Activated T-helper 1 cell treated with anti-CD3 and anti-CD28 coated beads, Interleukin-12 subunit alpha, Interleukin-12 subunit beta, Interleukin-2, Interleukin-4 antibody, amounts not matched to agents 30 ng/mL and 10 ng/mL and 1 ng/mL, durations not matched to agents 14 hours and 24 hours and 36 hours (primary cell): ENCODE results near the gene KPNB1. TPM values are rescaled to one million over a fixed set of nuclear protein-coding genes. Genes with fewer than 3 reads are reported as not detected.

Source experiments
- DNase-seq: peaks from one replicate; pipeline ENCODE4 v3.0.0; 2021; ENCODE audit warnings: low spot score
- H3K27ac Mint-ChIP-seq: one replicate; pipeline ENCODE4 v1.8.0; 2021; ENCODE audit warnings: mild to moderate bottlenecking, mixed read lengths
- H3K27me3 Mint-ChIP-seq: one replicate; pipeline ENCODE4 v1.8.0; 2022; ENCODE audit warnings: mild to moderate bottlenecking, moderate library complexity, mixed read lengths; ENCODE audit not compliant: insufficient read depth
- H3K36me3 Mint-ChIP-seq: one replicate; pipeline ENCODE4 v1.8.0; 2021; ENCODE audit warnings: low read depth, mixed read lengths
- H3K4me1 Mint-ChIP-seq: one replicate; pipeline ENCODE4 v1.8.0; 2021; ENCODE audit warnings: low read depth, mixed read lengths
- H3K4me3 Mint-ChIP-seq: one replicate; pipeline ENCODE4 v1.8.0; 2021; ENCODE audit warnings: mild to moderate bottlenecking, moderate library complexity, mixed read lengths
- H3K9me3 Mint-ChIP-seq: one replicate; pipeline ENCODE4 v1.8.0; 2021; ENCODE audit warnings: mixed read lengths
- intact Hi-C: fragments of 100-400 bp; cut with micrococcal nuclease; formaldehyde crosslinking; loops from one replicate; pipeline ENCODE4 v1.15.1; 2024
- total RNA-seq: library from RNA; stranded (reverse); gene quantifications from 2 replicates; pipeline ENCODE4 v1.2.3, GENCODE V29; 2022

Gene KPNB1
- total RNA-seq, 1 donor from 2014 or later, result 718 TPM

DNA sequence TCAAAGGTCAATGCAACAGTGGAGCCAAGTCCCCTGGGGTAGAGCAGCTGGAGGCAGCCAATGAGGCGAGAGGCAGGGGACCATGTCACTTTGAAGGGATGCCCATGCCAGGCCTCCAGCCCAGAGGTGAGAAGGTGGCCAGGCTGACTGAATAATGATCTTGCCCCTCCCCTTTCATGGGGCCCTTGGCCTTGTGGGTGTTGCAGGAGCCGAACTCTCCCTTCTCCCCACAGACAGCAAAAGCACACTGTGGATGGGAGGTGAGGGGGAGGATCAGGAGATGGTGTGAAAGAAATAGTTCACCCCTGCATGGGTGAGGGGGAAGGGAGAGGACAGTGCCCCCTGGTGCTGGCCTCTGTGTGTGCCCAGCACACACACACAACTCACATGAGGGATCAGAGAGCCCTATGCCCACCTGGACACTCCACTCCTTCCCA is 67.6 kb downstream of the KPNB1 start:
- Mint-ChIP-seq H3K9me3 (no peaks in the 10 kb centered on the region), H3K36me3 (no peaks in the 10 kb centered on the region), H3K4me1 (peaks cover 97% of the 10 kb centered on the region), H3K27me3 (no peaks in the 10 kb centered on the region), H3K4me3 (peak overlapping the region; percentile 69), H3K27ac (peak overlapping the region; percentile 95)
- intact Hi-C loops, result loop anchor here (5.0 kb wide), 1 partner anchor 55 kb away; no protein-coding TSS in a partner anchor
- no peak for DNase-seq

DNA sequence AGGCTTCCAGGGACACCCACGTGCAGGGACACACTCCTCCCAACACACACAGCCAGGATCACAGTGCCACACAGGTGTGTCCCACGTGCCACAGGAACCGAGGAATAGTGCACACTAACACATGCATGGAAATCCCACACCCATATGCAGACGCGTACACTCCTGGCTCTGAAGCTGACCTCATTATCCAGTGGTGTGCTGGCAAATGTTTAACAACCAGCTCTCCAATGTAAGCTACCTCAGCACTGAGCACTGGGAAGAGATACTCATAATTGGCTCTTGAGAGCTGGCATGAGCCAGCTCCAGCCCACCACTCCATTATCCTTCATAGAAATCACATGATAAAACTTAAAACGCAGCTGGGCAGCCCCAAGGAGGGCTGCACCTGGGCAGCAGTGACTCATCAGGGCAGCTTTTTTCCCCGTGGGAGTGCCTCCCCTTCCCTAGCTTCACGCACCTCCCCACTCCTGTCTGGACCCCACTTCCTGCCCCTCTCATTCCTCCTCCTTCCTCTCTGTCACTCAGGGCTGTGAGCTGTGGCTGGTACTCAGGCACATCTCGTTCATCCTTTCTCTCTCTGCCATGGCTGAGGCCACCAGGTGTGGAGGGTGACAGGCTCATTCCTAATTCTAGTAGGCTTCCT is 68.4 kb downstream of the KPNB1 start:
- DNase-seq, result no peak
- no peaks in the 10 kb centered on the region for H3K36me3 Mint-ChIP-seq
- no peaks in the 10 kb centered on the region for H3K9me3 Mint-ChIP-seq
- H3K4me3 Mint-ChIP-seq, result peak overlapping the region; percentile 69
- H3K4me1 Mint-ChIP-seq, result peaks cover 96% of the 10 kb centered on the region
- H3K27ac Mint-ChIP-seq, result peak overlapping the region; percentile 95
- intact Hi-C loops, result loop anchor here (5.0 kb wide), 1 partner anchor 56 kb away; no protein-coding TSS in a partner anchor
- no peaks in the 10 kb centered on the region for H3K27me3 Mint-ChIP-seq

DNA sequence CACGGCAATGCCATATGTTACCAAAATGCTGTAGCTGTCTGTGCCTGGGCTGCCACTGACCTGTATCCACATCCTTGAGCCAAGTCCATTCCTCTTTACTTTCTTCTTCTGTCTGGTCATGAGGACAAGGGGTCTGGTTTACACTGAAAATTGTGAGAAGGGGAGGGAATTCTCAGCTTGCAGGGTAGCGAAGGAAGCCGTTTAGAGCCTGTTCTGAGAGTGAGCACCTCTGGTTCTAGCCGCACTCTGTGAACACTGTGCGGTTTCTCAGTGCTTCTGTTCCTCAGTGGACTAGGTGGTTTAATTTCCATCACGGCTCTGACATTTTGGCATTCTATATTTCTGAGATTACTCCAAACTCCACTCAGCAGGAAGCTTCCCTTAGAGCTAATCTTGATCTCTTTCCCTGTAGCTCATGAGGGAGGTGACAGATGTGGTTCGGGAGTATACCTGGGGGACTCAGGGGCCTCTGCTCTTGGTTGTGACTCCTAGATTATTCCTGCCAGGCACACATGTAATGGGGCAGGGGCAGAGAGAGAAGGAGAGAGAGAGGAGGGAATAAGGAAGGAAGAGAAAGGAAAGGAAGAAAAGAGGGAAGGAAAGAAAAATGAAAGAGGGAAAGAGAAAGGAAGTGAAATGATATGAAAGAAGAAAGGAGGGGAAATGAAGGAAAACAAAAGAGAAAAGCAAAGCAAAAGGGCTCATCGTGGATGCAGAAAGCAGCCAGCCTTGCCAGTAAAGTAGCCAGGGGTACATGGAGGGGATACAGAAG is 69.1 kb downstream of the KPNB1 start:
- Mint-ChIP-seq H3K27ac (peak overlapping the region; percentile 95), H3K4me3 (peak overlapping the region; percentile 69), H3K36me3 (no peaks in the 10 kb centered on the region), H3K4me1 (peaks cover 89% of the 10 kb centered on the region), H3K27me3 (no peaks in the 10 kb centered on the region), H3K9me3 (no peaks in the 10 kb centered on the region)
- DNase-seq, result no peak
- intact Hi-C loops, result loop anchor here (5.0 kb wide), 1 partner anchor 57 kb away; no protein-coding TSS in a partner anchor

DNA sequence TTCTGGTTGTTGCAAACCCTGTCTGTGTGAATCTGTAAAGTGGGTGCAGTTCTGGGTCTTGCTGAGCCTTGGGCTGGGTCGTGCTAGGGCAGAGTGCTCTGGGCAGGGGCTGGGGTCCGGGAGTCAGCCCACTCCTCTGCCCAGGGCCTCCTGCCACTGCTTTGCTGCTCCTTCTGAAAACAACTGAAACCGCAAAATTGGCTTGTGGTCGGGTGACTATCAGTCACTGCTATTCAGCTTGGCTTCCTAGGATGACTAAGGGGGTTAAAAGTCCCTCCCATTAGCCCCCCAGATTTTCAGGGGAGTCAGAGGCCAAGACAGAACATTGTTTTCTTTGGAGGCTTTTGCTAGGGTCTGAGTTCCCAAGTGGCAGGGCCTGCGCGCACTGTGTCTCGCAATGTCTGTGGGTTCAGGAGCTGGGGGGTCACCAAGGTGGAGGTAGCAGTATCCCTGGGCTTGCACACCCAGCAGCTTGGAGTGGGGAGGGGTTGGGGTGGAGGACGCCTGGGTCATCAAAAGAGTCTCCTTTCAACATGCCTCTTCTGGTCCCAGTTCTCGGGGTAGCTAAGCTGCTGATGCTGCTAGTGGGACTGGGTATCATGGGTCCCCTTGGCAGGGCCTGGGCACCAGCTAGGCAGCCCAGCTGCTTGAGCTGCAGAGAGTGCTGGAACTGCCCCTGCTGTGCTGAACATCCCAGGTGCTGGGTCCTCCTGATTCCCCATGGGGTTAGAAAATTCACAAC is 69.9 kb downstream of the KPNB1 start:
- H3K36me3 Mint-ChIP-seq, result no peaks in the 10 kb centered on the region
- H3K27ac Mint-ChIP-seq, result peak overlapping the region; percentile 95
- H3K4me1 Mint-ChIP-seq, result peaks cover 83% of the 10 kb centered on the region
- H3K4me3 Mint-ChIP-seq, result peak overlapping the region; percentile 70
- no peaks in the 10 kb centered on the region for H3K27me3 Mint-ChIP-seq
- H3K9me3 Mint-ChIP-seq, result no peaks in the 10 kb centered on the region
- DNase-seq, result peak; percentile 66
- intact Hi-C loops, result loop anchor here (2.0 to 5.0 kb wide), 3 partner anchors 57 to 223 kb away; partner anchors contain the start of genes KPNB1 and PNPO

DNA sequence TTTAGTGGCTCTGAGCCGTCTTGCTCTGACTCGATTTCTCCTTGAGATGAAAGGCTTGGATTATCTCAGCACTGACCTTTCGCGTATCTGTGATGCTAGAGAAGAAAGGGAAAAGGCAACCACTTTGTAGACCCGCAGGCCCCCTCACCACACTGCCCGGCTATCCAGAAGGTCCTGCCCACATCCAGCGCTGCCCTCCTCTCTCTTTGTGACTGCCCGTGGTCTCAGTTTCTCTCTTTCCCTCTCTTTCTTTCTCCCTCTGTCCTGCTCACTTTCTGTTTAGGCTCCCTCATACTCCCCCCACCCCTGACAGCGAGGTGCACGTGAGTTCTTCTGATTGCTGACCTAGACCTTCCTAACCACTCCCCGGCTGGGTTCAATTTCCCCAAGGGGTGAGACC is 70.5 kb downstream of the KPNB1 start:
- Mint-ChIP-seq H3K27ac (peak overlapping the region; percentile 95), H3K4me1 (peaks cover 83% of the 10 kb centered on the region), H3K4me3 (peak overlapping the region; percentile 70), H3K27me3 (no peaks in the 10 kb centered on the region), H3K36me3 (no peaks in the 10 kb centered on the region), H3K9me3 (no peaks in the 10 kb centered on the region)
- DNase-seq, result no peak
- intact Hi-C loops, result loop anchor here (2.0 to 5.0 kb wide), 2 partner anchors 71 to 222 kb away; partner anchors contain the start of genes KPNB1 and PNPO

DNA sequence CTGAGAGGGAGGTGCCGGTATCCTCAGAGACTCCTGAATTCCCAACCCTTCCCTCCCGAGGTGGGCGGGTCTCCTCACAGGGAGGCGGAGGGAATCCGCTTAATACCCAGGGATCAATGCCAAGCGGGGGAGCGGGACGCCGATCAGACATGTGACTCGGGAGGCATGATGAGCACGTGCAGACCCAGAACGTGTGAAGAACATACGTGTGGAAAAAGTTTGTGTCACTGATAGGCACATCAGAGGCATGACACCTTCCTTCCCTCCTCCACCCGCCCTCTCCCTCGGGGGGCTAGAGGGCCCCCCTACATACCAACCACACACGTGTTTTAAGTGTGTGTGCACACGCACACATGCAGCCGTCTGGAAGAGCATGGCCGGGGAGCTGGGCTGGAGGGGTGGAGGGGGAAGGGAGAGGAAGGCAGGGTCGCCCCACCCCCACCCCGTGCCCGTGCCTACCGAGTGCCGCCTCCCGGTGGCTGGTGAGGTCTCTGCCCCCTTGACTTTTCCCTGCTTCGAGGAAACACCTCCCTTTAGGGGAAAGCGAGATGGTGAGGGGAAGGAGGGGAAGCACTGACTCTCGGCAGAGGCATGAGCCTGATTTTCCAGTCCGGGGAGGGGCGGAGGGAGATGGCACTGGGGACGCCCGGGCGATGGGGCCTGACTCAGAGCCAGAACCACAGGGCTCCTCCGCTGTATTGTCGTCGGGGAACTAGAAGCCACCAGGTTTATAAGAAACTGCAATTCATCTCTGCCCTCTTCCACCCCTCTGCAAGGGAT is 71.2 kb downstream of the KPNB1 start:
- DNase-seq, result peak; percentile 85
- Mint-ChIP-seq H3K9me3 (no peaks in the 10 kb centered on the region), H3K27ac (peak overlapping the region; percentile 95), H3K4me1 (peaks cover 83% of the 10 kb centered on the region), H3K27me3 (no peaks in the 10 kb centered on the region), H3K4me3 (peak overlapping the region; percentile 78), H3K36me3 (no peaks in the 10 kb centered on the region)
- intact Hi-C loops, result loop anchor here (1.0 to 5.0 kb wide), 6 partner anchors 8 to 221 kb away; partner anchors contain the start of genes KPNB1, PNPO and TBX21

DNA sequence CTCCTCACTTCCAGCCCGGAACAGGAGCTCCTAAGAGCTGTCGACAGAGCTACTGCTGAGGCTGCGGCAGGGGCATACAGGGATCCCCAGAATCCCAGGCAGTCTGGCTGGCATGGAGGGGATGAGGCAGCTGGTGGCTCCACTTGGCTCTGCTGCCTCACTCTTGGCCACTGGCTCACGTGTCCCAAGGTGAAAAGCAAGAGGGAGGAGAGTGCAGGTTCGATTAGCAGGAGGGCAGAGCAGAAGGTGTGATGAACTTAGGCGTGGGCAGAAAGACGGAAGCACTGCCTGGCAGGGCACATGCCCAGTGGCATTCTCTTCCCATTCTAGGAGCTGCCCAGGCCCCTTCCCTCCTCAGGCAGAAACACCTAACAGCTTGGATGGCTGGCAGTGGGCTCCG is 72.0 kb downstream of the KPNB1 start:
- H3K4me3 Mint-ChIP-seq, result peak overlapping the region; percentile 78
- H3K36me3 Mint-ChIP-seq, result no peaks in the 10 kb centered on the region
- H3K27ac Mint-ChIP-seq, result peak overlapping the region; percentile 95
- no peaks in the 10 kb centered on the region for H3K9me3 Mint-ChIP-seq
- peaks cover 83% of the 10 kb centered on the region for H3K4me1 Mint-ChIP-seq
- no peaks in the 10 kb centered on the region for H3K27me3 Mint-ChIP-seq
- intact Hi-C loops, result loop anchor here (1.0 to 5.0 kb wide), 6 partner anchors 8 to 221 kb away; partner anchors contain the start of genes KPNB1, PNPO and TBX21
- no peak for DNase-seq

DNA sequence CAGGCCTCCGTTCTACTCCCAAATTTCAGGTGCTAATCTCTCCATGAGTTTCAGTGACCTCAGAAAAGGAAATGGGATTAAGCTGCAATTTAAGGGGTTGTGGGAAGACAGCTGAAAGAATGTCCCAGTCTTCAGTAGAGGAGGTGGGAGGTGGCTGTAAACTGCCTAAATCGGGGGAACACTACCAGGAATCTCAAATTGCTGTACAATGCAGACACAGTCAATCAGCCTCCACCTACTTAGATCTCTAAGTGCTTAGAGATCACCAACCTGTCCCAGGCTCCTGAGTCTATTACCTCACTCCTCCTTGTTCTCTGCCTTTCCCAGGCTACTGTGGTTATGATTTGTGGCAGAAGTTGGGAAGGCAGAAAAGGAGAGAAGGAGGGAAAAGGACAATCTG is 75.0 kb downstream of the KPNB1 start:
- Mint-ChIP-seq H3K27ac (peak overlapping the region; percentile 76), H3K4me1 (peaks cover 82% of the 10 kb centered on the region), H3K4me3 (peak overlapping the region; percentile 37), H3K36me3 (no peaks in the 10 kb centered on the region), H3K27me3 (no peaks in the 10 kb centered on the region), H3K9me3 (no peaks in the 10 kb centered on the region)
- intact Hi-C loops, result loop anchor here (5.0 kb wide), 1 partner anchor 218 kb away; the partner anchor contains the start of gene PNPO
- DNase-seq, result no peak

DNA sequence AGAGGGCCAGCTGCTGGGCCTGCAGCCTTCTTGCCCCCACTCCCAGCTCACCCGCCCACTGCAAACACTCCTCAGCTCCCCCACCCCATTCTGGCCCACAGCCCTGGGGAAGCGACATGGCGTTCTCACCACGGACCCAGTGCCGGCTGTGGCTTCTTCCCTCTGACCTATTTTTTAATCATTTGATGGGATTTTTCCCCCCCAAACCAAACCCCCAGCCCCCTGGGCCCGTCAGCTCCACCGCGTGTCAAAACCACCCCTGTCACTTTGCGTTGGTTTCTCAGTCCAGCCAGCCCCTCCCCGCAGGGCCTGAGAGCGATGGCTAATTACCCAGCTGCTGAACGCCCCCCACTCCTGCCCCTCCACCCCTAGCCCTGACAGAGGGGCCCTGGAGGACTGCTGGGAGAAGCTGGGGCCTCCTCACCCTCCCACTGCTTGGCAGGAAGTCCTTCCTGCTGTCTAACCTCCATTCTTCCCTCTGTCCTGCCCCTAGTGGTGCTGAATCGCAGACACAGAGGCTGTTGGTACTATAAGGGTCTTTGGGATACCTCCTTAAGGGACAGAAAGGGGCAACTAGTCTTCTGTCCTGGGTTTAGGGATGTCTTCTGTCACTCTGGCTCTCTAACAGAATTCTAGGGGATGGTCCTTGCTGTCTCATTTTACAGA is 75.9 kb downstream of the KPNB1 start:
- H3K4me1 Mint-ChIP-seq, result peaks cover 82% of the 10 kb centered on the region
- DNase-seq, result no peak
- H3K27me3 Mint-ChIP-seq, result no peaks in the 10 kb centered on the region
- peak overlapping the region; percentile 0 for H3K4me3 Mint-ChIP-seq
- intact Hi-C loops, result no loop called here
- H3K36me3 Mint-ChIP-seq, result no peaks in the 10 kb centered on the region
- H3K27ac Mint-ChIP-seq, result peak overlapping the region; percentile 58
- no peaks in the 10 kb centered on the region for H3K9me3 Mint-ChIP-seq

DNA sequence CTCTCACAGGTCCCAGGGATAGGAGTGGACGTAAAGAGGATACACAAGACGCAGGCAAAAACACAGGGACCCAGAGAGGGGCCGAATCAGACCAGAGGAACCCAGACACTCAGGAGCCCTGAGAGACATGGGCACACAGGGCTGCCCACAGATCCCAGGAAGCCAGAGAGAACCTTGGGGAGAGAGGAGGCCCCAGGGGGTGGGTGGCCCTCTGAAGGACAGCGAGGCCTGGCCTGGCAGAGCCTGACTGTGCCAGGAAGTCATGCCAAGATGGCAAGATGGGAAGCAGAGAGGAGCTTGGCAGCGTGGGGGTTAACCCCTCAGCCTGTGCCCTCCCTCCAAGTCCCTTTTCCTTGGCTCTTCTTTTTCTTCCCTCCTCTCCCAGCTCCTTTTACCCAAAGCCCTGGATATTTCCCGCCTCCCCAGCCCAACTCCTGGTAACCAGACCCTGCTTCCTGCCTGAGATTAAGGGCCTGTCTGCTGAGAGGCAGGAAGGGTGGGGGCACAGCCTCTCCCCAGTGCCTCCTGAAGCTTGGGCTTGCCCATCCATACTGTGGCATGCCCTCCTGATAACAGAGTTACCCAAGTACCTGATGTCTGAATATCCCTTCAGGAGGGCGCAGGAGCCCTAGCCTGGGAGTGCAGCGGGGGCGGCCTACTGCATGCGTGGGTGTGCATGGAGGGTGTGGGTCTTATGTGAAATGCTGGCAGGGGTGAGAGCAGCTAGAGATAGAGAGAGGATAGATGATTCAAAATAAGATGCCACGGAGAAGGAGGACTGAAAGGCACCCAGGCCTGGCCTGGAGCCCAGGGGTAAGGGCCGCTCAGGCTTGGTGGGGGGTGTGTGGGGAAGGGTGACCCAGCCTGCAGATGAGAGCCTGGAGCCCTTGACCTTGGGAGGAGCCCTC is 77.3 kb downstream of the KPNB1 start:
- Mint-ChIP-seq H3K9me3 (no peaks in the 10 kb centered on the region), H3K4me1 (peaks cover 82% of the 10 kb centered on the region), H3K4me3 (peak overlapping the region; percentile 20), H3K36me3 (no peaks in the 10 kb centered on the region), H3K27ac (peak overlapping the region; percentile 40), H3K27me3 (no peaks in the 10 kb centered on the region)
- DNase-seq, result no peak
- intact Hi-C loops, result no loop called here

DNA sequence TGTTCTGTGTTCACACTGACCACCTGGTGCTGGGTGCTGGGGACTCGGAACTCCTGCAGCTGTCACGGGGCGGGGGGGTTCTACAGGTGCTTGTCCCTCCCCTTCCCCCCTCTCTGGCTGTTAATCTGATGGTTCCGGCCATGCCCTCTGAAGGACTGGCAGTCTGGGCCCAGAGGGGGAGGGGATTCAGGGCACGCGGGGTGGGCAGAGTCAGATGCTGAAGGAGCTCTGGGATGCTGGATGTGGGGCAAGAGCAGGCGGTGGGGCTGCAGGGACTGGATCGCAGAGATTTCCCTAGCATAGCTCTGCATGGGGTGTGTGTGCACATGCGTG is 78.0 kb downstream of the KPNB1 start:
- Mint-ChIP-seq H3K9me3 (no peaks in the 10 kb centered on the region), H3K4me3 (no peak overlapping the region), H3K4me1 (peaks cover 82% of the 10 kb centered on the region), H3K36me3 (no peaks in the 10 kb centered on the region), H3K27ac (no peak overlapping the region), H3K27me3 (no peaks in the 10 kb centered on the region)
- intact Hi-C loops, result no loop called here
- no peak for DNase-seq
